ENCODE data around the gene RNF113B.

The RNF113B gene

DNA sequence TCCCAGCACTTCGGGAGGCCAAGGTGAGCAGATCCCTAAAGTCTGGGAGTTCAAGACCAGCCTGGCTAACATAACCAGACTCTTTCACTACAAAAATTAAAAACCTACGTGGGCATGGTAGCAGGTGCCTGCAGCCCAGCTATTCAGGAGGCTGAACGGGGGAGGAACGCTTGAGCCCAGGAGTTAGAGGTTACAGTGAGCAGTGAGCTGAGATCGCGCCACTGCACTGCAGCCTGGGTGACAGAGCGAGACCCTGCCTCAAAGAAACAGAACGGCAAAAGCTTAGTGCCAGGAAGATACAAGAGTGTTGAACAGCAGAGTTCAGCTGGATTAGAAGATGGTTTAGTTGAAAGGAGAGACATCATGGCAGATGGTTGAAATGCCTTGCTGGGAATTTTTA lies 24.1 kb upstream of the RNF113B start:
- ChIA-PET CTCF (no interaction called here), POLR2A (ENCODE audit: low non-redundant PET) (no interaction called here)
- H3K27ac ChIP-seq: no peak overlapping the region
- TF ChIP-seq, protein P1, sequence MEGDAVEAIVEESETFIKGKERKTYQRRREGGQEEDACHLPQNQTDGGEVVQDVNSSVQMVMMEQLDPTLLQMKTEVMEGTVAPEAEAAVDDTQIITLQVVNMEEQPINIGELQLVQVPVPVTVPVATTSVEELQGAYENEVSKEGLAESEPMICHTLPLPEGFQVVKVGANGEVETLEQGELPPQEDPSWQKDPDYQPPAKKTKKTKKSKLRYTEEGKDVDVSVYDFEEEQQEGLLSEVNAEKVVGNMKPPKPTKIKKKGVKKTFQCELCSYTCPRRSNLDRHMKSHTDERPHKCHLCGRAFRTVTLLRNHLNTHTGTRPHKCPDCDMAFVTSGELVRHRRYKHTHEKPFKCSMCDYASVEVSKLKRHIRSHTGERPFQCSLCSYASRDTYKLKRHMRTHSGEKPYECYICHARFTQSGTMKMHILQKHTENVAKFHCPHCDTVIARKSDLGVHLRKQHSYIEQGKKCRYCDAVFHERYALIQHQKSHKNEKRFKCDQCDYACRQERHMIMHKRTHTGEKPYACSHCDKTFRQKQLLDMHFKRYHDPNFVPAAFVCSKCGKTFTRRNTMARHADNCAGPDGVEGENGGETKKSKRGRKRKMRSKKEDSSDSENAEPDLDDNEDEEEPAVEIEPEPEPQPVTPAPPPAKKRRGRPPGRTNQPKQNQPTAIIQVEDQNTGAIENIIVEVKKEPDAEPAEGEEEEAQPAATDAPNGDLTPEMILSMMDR (conservative IDR thresholded peaks at IDR 0.05; ENCODE audit: low read depth): no peak
- DNase-seq (ENCODE audit: low spot score): no peak

DNA sequence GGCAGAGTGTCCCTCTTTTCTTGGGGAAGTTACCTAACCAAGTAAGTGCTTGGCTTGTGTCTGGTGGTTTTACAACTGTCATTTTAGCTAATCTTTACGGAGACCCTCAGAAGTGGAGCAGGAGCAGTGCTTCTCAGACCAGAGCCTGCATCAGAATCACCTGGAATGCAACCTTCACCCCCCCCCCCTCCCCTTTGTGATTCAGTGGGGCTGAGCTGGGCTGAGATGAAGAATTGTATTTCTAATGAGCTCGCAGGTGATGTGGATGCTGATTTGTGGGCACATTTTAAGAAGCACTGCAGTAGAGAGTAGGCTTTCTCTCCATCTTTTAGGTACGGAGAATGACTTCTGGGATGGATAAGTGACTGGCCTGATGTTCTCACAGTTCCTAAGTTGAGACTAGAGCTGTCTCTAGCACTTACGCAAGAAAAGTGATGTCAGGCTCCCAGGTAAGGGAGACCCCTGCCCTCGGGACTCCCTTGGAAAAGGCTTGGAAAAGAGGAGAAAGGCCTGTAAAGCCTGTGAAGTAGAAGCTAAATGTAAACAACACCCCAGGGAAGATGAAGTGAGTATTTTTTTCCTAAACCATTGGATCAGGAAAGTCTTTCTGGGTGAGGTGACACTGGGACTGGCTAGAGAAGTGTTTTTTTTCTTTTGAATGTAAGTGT lies 23.3 kb upstream of the RNF113B start:
- no peak for DNase-seq (ENCODE audit: low spot score)
- POLR2A ChIA-PET (ENCODE audit: low non-redundant PET): no interaction called here
- CTCF ChIA-PET: no interaction called here
- TF ChIP-seq, protein P1 (conservative IDR thresholded peaks at IDR 0.05; ENCODE audit: low read depth): no peak
- no peak overlapping the region for H3K27ac ChIP-seq

DNA sequence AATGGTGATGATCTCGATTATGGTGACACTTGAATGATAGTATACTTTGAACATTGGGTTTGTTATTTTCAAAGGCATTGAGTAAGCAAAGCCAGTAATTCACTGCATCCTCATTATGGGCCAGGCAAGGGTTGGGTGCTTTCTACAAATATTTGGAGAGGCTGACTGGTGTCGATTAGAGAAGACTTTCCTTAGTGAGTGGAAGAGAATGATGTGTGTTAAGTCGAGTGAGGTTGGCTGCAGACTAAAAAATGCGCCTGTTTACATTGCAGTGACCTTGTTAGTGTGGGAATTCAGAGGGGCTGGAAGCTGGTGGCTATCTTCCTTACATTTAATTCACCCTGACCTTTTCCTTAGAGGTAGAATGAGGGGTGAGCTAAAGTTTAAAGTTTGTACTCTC lies 22.4 kb upstream of the RNF113B start:
- ChIA-PET CTCF (no interaction called here), POLR2A (ENCODE audit: low non-redundant PET) (no interaction called here)
- TF ChIP-seq, protein P1 (conservative IDR thresholded peaks at IDR 0.05; ENCODE audit: low read depth): no peak
- no peak overlapping the region for H3K27ac ChIP-seq
- DNase-seq (ENCODE audit: low spot score): no peak

DNA sequence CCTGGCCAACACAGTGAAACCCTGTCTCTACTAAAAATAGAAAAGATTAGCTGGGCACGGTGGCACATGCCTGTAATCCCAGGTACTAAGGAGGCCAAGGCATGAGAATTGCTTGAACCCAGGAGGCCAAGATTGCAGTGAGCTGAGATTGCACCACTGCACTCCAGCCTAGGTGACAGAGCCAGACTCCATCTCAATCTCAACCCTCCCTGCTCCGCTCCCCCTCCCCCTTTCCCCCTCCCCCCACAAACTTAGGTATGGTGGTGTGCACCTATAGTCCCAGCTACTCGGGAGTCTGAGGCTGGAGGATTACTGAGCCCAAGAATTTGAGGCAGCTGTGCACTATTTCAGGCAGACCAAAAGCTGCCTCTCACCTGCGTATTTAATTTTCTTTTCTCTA lies 21.6 kb upstream of the RNF113B start:
- ChIA-PET CTCF (interaction anchor here (0.5 kb wide), 1 partner anchor 143 kb away, joined by 4 read pairs; no protein-coding TSS in a partner anchor), POLR2A (ENCODE audit: low non-redundant PET) (no interaction called here)
- TF ChIP-seq, protein P1 (conservative IDR thresholded peaks at IDR 0.05; ENCODE audit: low read depth): no peak
- no peak overlapping the region for H3K27ac ChIP-seq
- no peak for DNase-seq (ENCODE audit: low spot score)

DNA sequence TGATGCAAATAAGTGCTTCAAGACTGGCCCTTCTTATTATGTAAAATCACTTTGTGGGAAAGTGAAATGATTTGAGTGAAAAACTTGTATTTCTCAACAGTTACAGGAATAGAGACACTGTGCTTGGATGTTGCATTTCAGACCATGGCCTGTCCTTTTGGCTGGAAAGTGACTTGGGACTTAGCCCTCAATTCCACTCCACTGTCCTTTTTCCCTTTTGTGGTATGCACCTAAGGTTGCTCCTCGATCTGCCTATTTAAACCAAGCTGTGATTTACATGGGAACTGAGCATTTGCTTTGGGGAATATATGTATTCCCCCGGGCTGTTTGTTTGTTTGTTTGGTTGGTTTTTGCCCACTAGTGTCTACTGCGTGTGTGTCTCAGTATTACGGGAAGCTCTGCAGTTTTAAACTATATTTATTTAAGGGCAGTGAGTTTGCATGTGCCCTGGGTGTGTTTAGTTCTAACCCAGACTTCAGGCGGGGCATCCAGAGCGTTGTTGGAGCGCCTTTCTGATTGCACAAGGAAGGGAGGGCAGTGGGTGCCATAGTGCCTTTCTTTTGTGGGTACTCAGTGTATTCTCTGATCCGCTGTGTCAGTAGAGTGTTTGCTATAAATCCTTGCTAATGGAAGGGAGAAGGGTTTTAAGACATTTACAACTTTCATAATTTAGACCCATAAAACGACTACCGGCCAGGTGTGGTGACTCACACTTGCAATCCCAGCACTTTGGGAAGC lies 18.2 kb upstream of the RNF113B start:
- POLR2A ChIA-PET (ENCODE audit: low non-redundant PET): no interaction called here
- CTCF ChIA-PET: interaction anchor here (0.7 kb wide), 1 partner anchor 1438 kb away, joined by 3 read pairs; no protein-coding TSS in a partner anchor
- no peak for DNase-seq (ENCODE audit: low spot score)
- TF ChIP-seq, protein P1 (conservative IDR thresholded peaks at IDR 0.05; ENCODE audit: low read depth): no peak
- H3K27ac ChIP-seq: no peak overlapping the region

DNA sequence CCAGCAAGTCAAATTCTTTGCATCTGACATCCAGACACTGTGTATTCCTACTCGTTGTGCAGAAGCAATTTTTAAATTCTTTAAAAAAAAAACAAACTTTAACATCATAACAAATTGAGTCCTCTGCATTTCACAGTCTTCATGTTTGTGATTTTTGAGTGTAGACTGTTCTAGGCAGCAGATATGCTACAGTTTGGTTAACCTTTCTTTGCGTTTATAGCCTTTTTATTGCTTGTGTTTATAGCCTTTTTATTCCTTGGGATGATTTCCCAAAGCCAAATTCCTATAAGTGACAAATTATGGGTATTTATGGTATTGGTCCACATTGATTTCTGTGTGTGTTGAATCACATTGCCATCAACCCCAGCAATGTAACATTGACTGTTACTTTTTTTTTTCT lies 14.9 kb upstream of the RNF113B start:
- CTCF ChIA-PET: no interaction called here

More for the DNA sequence above, 14.9 kb upstream of the RNF113B start:
- POLR2A ChIA-PET (ENCODE audit: low non-redundant PET): no interaction called here
- H3K27ac ChIP-seq: no peak overlapping the region
- no peak for DNase-seq (ENCODE audit: low spot score)
- TF ChIP-seq, protein P1 (conservative IDR thresholded peaks at IDR 0.05; ENCODE audit: low read depth): no peak
